UCSD-AML1 (cell line): Measurements from ENCODE around the gene LRBA.
"Not testable (repeated sequence)": the region's sequence is repeated elsewhere in the genome, so short reads cannot be mapped to it uniquely, and the experiment has no call there.

Experiments
- DNase-seq: peaks from one replicate; lab custom pipeline; 2025; ENCODE audit not compliant: unreplicated experiment; lab: John Stamatoyannopoulos, UW

The LRBA gene

DNA sequence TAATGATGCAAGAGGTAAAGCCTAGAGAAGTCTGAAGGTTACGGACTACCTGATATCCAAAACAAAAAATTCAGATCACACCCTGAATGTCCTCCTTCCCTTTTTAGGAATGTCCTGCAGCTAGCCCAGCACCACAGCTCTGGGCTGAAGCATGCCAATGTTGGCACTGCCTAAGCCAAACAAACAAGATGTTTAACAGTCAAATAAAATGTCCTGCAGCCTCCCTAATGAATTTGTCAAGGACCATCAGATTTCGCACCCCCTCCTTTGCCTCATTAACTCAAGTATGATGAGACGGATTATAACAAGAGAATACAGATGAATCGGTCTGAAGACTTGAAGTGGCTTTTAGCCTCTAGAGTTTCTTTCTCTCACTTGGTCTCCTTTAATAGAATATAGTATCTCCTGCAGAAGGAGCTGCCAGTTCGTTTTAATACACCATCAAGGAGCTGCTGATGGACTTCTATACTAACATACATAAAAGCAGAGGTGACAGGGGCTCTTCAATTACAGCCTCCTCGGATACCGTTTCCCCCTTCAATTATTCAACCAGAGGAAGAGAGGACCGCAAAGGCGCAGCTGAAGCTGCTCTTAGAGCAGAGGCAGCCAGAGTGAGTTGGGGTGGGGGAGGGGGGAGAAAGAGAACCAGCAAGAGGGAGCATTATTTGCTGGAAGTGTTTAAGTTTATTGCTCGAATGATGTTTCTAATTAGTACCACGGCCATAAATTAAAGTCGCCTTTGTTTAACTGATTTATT is 436.2 kb downstream of the LRBA start:
- DNase-seq = no peak

DNA sequence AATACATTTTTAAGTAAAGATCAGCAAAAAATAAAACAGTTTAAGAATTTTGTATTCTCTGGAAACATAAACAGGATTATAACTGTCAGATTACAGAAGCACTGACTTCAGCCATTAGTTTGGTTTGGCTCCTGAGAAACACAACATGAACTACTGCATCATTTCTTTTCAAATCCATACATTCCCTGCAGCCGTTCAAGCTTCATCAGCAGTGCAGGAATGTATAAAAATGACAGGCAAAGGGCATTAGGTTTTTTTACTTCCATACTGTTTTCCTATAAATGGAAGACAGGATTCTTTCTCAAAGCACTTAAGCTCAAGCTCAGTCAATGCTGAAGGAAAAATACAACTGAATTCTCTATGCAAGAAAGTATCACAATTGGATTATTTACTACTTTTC is 437.3 kb downstream of the LRBA start:
- no peak for DNase-seq

DNA sequence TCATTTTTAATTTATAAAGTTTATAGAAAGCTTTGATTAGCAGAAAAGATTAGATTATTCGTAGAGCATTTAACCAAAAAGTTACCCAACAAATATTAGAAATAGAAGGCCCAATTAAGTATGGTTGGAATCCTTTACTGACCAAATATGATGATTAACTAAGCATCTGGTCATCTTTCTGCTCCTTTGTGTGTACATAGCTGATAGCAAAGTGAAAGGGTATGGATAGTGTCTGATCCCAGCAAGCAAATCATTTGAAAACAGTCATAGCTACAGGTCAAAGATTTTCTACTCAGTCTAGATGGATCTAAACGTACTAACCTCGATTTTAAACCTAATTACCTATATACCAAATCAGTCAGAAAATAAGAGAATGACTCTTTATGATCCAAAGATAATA is 440.4 kb downstream of the LRBA start:
- DNase-seq = no peak

DNA sequence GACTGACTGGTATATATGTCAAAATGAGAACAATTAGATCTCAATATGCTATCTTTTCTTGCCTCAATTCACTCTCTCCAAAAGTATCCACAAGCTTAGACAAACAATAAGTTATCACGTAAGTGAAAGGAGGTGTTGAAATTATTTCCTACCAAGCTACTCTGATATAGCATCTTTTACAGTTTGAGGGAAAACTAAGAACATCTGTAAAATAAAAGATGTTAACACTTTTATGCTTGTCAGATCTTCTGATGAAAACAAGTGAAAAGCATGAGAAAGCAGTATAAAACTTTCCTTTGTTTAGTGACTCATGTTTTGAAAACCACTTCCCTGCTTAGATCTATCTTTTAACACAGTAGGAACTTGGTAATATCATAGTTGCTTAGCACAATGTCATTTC is 441.6 kb downstream of the LRBA start:
- DNase-seq = no peak

DNA sequence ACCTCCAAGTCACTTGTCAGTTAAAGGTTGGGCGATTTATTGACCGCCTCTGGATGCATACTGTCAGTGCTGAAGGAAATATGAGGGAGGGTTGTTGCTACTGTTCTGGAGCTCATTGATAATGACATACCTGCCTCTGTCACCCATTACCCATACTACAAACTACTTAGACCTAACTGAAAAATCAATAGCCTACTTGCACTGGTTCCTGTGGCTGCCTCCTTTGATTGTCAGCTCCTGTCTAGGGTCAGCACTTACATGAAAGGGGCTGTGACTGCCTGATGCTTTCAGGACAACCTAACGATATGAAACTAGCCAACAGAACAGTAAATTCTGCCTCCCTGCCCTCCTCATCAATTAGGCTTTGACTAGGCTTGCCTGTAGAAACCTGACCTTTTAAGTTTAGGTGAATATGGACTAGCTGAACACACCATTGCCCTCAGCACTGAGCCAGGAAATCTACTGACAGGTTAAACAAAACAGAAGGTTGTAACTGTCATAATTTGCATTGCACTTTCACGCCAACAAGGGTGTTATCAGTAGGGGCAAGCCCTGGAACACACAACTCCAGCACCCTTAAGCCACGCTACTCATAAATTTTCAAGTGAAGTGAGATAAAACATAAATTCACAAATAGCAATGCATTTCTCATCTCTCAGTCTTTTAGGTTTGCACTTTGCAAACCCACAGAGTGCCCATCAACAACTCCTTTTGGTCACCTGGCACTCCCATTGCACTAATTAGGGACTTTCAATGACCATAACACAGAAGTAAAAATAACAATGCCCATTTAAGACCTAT is 442.2 kb downstream of the LRBA start:
- no peak for DNase-seq

DNA sequence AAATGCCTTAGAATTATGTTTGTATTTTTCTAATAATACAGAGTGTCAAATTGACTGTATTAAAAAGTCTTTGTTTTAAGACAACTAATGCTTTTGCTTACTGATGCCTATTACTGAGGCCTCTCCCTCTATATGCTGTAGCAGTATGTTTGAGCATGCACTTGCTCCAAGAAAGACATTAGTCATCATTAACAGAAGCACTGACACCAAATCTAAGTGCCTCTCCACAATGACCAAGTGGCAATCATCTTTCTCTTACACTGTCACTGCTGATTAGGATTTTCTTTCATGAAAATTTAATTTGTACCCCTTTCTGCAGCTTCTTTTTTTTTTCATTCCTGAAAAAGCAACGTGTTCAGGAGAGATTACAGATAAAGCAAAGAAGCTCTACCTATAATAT is 444.2 kb downstream of the LRBA start:
- no peak for DNase-seq

DNA sequence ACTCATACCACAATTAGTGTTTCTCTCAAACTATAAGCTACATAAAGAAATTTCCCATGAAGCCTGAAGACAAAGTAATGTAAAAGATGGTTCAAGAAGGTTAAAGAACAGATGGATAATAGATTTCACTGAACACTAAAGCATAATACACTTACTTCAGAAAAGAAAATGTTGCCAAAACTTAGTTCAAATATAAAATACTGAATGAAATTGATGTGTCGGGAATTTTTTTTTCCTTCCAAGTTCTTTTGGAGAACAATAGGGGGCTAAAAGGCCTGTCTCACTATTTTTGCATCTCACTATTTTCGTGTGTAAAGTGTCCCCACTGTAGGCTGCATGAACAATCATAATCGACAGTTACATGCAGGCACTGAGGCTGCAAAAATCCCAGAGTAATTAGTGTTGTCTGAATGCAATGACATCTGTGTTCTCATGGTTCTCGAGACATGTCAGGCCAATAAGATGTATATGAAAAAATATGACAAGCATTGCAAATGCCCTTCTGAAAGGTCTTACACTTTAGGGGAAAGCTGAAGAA is 445.0 kb downstream of the LRBA start:
- no peak for DNase-seq

DNA sequence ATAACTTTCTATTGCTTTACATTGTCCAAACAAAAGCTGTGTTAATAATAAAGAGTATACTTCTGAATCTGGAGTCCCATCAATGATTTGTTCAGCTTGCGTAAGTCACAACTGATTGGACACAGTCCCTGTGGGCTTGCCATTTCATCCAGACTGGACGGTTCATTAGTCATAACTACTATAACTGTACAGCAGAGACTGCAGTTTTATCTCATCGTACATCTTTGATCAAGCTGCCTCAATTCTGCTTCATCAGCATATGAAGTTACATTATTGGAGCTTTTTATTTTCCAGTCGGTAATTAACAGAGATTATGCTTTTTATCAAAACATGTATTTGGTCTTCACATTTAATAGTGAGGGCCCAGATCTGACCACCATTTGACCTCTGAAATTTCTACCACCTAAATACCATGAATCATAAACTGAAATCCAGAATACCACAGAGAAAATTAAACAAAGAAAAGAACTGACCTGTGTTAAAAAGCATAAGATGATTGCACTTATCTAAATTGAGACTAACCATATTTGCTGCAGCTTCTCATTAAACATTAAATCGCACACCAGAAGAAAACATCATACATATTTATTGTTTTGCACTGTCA is 445.6 kb downstream of the LRBA start:
- DNase-seq = no peak

DNA sequence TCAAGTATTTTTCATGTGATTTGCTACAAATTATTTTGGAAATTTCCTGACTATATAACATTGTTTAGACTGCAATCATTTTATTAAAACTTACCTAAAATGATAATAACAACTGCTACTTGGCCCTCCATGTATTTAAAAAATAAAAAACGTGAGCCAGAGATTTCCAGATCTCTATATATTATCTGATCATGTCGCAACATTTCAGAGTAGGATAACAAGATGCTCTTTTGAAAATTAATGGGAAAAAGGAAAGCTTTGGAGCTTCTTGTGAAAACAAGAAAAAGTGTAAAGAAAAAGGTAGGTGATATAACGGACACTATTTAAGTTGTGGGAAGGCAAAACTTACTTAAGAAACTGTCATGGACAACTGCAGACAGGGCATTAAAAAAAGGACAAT is 448.0 kb downstream of the LRBA start:
- no peak for DNase-seq

DNA sequence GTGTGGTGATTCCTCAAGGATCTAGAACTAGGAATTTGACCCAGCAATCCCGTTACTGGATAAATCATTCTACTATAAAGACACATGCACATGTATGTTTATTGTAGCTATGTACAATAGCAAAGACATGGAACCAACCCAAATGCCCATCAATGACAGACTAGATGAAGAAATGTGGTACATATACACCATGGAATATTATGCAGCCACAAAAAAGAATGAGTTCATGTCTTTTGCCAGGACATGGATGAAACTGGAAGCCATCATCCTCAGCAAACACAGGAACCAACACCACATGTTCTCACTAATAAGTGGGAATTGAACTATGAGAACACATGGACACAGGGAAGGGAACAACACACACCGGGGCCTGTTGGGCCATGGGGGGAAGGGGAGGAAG is 450.1 kb downstream of the LRBA start:
- not testable (repeated sequence) for DNase-seq

DNA sequence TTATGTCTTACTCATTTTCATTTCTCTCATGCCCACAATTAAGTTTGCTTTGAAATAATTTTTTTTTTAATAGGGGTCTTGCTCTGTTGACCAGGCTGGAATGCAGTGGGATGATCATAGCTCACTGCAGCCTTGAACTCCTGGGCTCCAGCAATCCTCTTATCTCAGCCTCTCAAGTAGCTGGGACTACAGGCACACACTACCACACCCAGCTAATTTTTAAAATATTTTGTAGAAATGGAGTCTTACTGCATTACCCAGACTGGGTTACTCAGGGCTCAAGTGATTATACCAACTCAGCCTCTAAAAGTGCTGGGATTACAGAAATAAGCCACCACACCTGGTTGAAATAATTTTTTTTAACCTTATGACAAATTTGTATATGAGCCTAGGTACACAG is 452.3 kb downstream of the LRBA start:
- DNase-seq = no peak

DNA sequence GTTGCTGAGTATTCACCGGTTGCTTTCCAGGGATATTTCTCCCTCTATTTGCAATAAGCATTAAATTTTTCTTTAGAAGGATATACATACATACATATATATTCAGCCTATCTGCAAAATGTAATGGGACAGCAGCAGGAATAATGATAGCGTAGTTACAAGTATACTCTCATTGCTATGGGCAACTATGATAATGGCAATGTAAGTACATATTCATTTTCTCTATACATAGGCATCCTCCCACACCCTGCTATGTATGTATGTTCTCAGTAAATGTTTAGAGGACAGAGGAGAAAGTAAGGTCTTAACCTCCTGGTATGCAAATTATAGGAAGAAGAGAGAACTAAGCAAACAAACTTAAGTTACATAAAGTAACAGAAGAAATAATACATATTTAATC is 452.8 kb downstream of the LRBA start:
- no peak for DNase-seq

DNA sequence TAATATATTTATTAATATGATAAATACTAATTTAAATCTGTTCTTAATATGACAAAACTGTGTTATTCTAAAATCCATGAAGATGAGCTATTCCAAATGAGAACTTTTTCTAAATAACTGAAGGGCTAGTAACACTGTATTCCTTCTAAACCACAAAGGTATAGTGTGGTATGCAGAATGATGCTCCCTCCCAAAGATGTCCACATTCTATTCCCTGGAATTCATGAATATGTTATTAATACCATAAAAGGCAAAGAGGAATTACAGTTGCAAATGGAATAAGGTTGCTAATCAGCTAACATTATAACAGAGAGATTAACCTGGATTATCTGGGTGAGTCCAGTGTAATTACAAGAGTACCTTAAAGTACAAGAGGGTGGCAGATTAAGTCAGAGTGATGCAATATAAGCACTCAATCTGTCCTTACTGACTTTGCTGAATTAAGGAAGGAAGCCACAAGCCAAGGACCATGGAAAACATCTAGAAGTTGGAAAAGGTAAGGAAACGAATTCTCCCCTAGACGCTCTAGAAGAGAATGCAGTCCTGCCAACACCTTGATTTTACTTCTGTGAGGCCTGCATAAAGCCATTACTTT is 453.8 kb downstream of the LRBA start:
- no peak for DNase-seq

DNA sequence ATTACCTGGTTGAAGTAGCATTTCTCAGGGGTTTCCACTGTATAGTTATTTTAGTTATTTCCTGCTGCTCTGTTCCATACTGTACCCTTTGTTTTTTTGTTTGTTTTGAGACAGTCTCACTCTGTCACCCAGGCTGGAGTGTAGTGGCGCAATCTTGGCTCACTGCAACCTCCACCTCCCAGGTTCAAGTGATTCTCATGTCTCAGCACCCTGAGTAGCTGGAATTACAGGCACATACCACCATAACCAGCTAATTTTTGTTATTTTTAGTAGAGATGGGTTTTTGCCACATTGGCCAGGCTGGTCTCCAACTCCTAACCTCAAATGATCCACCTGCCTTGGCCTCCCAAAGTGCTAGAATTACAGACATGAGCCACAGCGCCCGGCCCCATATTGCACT is 457.3 kb downstream of the LRBA start:
- not testable (repeated sequence) for DNase-seq

DNA sequence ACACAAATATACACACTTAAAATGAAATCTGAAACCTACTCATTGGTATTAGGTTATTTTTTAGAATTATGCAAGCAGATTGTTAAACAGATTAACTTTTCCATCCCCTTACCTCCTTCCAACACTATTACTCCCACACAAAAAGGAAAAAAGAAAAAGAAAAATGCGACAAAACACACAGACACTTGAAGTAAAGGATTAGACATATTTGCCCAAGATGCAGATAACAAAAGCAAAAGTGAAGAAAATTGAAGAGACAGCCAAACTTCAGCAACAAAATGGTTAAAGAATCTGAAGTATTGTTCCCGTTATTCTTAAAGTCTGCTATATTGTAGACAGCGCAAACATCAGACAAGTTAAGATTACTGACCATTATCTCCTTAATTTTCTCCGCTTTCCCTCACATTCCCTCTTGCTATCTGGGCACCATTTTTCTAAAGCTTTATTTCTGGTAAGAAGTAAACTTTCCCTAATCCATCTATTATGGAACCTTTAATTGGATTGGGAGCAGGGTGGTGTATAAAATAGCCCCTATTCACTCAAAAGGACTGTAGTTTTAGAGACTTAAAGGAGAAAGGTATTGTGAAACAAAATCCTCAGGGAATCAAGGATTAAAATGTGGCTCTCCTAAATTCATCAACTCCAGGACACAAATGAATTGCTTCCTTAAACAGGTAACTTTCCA is 467.8 kb downstream of the LRBA start:
- no peak for DNase-seq

DNA sequence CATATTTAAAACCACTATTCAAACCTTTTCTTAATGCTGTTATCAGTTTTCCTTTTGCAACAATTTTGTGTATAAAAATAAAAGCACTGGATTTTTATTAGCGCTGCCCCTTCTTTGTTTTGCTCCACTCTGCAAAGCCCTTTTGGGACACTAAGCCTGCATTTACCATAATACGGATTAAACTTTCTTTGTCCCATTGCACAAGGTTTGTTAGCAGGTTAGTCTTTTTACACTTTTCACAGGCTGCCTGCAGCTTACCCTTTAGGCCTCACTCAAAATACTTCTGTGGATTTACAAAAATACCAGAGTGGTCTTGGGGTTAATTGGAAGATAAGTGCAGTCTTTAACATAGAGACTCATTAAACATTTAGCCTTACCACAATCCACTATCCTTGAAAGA is 468.8 kb downstream of the LRBA start:
- no peak for DNase-seq

DNA sequence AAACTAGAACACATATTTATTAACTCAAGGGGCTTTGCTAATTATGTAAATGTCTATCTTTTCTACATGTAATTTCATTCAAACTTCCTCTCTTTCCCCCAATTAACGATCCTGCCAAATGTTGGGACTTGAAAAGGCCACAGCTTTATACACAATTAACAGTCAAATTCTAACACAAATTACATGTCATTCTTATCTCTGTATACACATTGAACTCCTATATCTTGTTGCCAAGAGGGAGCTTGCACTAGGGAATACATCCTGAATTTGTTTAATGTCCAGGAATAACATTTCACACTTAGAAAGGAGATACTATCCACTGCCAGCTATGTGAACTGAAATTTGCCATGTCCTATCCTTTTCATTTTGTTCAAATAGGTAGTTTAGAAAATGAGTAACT is 472.0 kb downstream of the LRBA start:
- DNase-seq = no peak

DNA sequence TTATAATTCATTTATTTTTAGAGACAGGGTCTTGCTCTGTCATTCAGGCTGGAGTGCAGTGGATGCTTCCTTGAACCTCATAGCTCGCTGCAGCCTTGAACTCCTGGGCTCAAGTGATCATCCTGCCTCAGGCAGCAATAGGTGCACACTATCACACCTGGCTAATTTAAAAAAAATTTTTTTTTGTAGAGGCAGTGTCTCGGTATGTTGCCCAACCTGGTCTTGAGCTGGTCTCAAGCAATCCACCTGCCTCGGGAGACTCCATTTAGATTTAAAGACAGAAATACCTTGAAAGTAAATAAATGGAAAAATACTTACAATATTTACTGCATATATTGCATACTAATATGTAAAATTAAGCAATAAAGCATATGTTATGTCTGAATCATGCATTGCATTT is 473.4 kb downstream of the LRBA start:
- DNase-seq = no peak

DNA sequence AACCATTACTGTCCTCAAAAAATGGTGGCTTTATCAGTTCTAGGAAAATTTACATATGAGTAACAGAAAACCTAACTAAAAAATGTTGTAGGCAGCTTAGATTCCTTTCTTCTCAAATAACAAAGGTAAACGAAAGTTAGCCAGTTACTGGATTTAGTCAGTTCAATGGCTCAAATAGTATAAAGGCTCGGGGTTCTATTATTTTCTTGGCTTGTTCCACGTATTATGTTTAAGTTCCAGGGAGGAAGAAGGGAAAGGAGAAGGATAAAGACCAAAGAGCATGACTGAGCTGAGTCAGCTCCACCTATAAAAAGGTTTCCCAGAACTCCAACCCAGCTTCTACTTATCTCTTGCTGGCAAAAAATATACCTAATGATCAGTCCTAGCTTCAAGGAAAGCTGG is 474.1 kb downstream of the LRBA start:
- DNase-seq = no peak

DNA sequence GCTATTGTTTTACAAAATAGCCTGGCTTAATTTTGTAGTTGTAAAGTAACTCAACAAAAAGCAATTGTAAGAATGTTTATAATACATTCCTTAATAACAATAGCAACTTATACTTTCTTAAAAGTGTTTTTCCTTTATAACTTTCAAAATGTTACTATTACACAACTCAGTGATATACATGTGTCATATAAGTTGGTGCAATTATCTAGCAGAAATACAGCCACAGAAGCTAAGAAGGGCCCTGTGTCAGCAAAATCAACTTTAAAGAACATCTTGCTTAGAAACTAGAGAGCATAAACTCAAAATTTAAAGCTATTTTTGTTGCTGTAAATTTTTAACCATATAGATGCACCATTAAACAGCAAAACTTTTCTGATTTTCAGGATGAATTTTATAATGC is 474.5 kb downstream of the LRBA start:
- no peak for DNase-seq

DNA sequence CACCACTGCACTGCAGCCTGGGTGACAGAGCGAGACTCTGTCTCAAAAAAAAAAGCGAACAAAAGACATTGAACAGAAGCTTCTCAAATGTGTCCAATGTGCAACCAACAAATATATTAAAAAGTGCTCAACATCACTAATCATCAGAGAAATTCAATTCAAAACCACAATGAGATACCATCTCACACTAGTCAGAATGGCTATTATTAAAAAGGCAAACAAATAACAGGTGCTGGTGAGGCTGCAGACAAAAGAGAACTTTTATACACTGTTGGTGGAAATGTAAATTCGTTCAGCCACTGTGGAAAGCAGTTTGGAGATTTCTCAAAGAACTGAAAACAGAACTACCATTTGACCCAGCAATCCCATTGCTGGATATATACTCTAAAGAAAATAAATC is 477.2 kb downstream of the LRBA start:
- DNase-seq = not testable (repeated sequence)
